IPS-18c (cell line): ENCODE measurements around the gene ISCA2.
A peak's percentile ranks its signal among the peaks of the same experiment; 100 is the strongest.

Experiments
- H3K4me3 ChIP-seq: 2 replicates; pipeline ENCODE4 v1.7.0; 2013; ENCODE audit warnings: low read depth, mild to moderate bottlenecking, low read length, moderate library complexity; ENCODE audit not compliant: insufficient read depth
- H3K9me3 ChIP-seq: one replicate; pipeline ENCODE4 v1.6.1; 2013; ENCODE audit warnings: mild to moderate bottlenecking, low read length, moderate library complexity; ENCODE audit not compliant: control insufficient read depth, insufficient read depth

The ISCA2 gene

DNA sequence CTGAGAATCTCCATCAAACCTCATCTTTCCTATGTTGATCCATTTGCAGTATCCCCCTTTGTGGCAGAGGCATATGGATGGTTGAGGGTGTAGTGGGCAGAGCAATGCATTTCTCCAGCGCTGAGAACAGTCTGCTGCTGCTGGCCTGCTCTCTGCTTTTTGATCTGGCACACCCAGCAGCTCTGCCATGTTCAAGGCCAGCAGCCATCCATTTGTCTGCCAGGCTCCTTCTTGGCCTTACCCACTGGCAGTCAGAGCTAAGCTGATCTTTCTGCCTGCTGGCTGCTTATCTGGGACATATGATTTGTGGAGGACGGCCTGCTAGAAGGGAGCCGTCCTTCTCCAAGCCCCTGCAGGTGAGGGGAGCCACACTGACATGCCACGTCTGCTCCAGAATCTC, 17.5 kb upstream of the ISCA2 start:
- Histone ChIP-seq H3K9me3 (no peaks in the 10 kb centered on the region), H3K4me3 (no peak overlapping the region)

- H3K9me3 ChIP-seq = no peaks in the 10 kb centered on the region
- no peak overlapping the region for H3K4me3 ChIP-seq
Measured at GRCh38 chr14:74476607-74477006, 17.0 kb upstream of the ISCA2 start.

GRCh38 chr14:74478996-74479635, 14.4 kb upstream of the ISCA2 start:
- no peak overlapping the region for H3K4me3 ChIP-seq
- H3K9me3 ChIP-seq = no peaks in the 10 kb centered on the region

GRCh38 chr14:74480046-74480445, 13.5 kb upstream of the ISCA2 start:
- H3K9me3 ChIP-seq = no peaks in the 10 kb centered on the region
- no peak overlapping the region for H3K4me3 ChIP-seq

DNA sequence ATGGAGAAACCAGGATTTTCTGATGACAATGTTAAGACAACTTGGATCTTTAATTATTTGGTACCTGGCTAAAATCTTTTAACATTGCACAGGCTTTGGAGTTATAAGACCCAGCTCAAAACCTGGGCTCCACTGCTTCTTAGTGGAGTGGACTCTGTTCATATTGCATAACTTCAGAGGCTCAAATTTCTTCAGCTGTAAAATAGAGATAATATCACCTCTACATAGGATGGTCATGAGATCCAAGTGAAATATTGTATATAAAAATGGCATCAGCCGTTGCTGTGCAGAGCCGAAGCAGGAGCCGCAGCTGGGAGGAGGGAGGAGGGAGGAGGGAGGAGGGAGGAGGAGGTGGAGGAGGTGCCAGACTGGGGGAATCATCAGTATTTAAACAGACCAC, 11.0 kb upstream of the ISCA2 start:
- Histone ChIP-seq H3K9me3 (no peaks in the 10 kb centered on the region), H3K4me3 (no peak overlapping the region)

- H3K9me3 ChIP-seq = no peaks in the 10 kb centered on the region
Measured at GRCh38 chr14:74483321-74483720, 10.2 kb upstream of the ISCA2 start.

GRCh38 chr14:74486164-74486563, 7.4 kb upstream of the ISCA2 start:
- no peaks in the 10 kb centered on the region for H3K9me3 ChIP-seq
- H3K4me3 ChIP-seq = no peak overlapping the region

More at GRCh38 chr14:74483321-74483720, 10.2 kb upstream of the ISCA2 start:
- H3K4me3 ChIP-seq = no peak overlapping the region

- H3K4me3 ChIP-seq = no peak overlapping the region
Measured at GRCh38 chr14:74488786-74489397, 4.7 kb upstream of the ISCA2 start.

GRCh38 chr14:74490486-74490885, 3.1 kb upstream of the ISCA2 start:
- H3K4me3 ChIP-seq = no peak overlapping the region
- no peaks in the 10 kb centered on the region for H3K9me3 ChIP-seq

More at GRCh38 chr14:74488786-74489397, 4.7 kb upstream of the ISCA2 start:
- no peaks in the 10 kb centered on the region for H3K9me3 ChIP-seq

- peak overlapping the region; percentile 89 for H3K4me3 ChIP-seq
- H3K9me3 ChIP-seq = no peaks in the 10 kb centered on the region
Measured at GRCh38 chr14:74491956-74492775, 1.4 kb upstream of the ISCA2 start.

DNA sequence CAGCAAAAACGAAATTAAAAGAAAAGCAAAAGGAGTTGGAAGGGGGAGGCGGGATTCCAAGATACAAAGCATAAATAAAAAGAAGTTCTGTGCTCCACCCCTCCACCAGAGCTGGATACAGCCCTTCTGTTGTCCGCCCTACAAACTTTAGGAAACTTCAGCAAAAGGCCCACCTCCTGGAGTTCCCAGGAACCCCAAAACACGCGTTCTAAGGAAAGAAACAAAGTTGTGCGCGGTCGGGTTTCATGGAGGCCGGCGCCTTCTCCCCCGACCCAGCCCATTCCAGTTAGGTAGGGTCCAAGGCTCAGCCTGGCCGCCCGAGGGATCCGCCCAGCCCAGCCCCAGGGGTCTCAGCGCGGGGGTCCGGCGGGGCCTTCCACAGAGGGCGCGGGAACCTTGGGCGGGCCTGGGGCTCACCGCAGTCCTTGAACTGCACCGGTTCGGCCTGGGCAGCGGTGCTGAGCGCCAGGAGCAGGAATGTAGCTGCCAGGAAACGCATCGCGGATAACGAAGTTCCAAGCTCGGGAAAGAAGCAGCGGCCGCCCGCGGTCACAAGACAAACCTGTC, 706 bp upstream of the ISCA2 start, which contains the start of gene NPC2:
NPC2 (minus strand) TSS at position 530 of the 567 bp plus-strand sequence; CDS start at position 499, 31 bp downstream.
- no peaks in the 10 kb centered on the region for H3K9me3 ChIP-seq

GRCh38 chr14:74495356-74495755, 1.8 kb downstream of the ISCA2 start:
- no peak overlapping the region for H3K4me3 ChIP-seq

More for the DNA sequence above, 706 bp upstream of the ISCA2 start, which contains the start of gene NPC2:
- H3K4me3 ChIP-seq = peak within 1 kb of the TSS; percentile 89

GRCh38 chr14:74500417-74501134, 7.0 kb downstream of the ISCA2 start:
- no peak overlapping the region for H3K4me3 ChIP-seq
- no peaks in the 10 kb centered on the region for H3K9me3 ChIP-seq

More at GRCh38 chr14:74495356-74495755, 1.8 kb downstream of the ISCA2 start:
- no peaks in the 10 kb centered on the region for H3K9me3 ChIP-seq

DNA sequence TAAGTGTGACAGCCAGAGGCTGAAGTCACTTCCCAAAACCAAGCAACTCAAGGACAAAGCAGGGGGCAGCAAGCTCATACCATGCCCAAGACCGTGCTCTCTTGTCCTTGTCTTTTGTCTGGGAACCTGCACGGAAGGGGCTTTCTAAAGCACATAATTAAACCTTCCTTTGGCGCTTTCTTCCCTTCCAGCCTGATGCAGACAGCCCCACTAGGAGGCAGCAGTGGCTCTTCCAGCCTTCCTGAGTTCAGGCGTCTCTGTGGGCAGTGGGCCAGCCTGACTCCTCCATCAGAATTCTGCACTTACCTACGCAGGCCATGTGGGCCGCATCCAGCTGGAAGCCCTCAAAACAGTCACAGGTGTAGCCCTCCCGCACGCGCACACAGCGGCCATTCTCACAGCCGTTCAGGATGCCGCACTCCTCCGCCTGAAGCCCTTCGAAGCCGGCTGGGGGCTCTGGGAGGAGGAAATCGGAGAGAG, 7.6 kb downstream of the ISCA2 start:
- no peaks in the 10 kb centered on the region for H3K9me3 ChIP-seq
- H3K4me3 ChIP-seq = no peak overlapping the region

GRCh38 chr14:74501691-74502090, 8.1 kb downstream of the ISCA2 start:
- Histone ChIP-seq H3K9me3 (no peaks in the 10 kb centered on the region), H3K4me3 (no peak overlapping the region)

GRCh38 chr14:74502236-74503019, 8.9 kb downstream of the ISCA2 start:
- no peak overlapping the region for H3K4me3 ChIP-seq
- no peaks in the 10 kb centered on the region for H3K9me3 ChIP-seq
